SHP77 treated with DMSO at 0.1 percent for 48 hours (cell line): ENCODE data around the gene RAPGEF2.

ENCODE experiments used
- DNase-seq: peaks from one replicate; lab custom pipeline; 2025; lab: John Stamatoyannopoulos, UW

The RAPGEF2 gene

GRCh38 chr4:159319027-159319426 lies 216.1 kb downstream of the RAPGEF2 start:
- DNase-seq = no peak

- no peak for DNase-seq
Measured at GRCh38 chr4:159326480-159326879, 223.6 kb downstream of the RAPGEF2 start.

GRCh38 chr4:159328766-159329165 lies 225.9 kb downstream of the RAPGEF2 start:
- no peak for DNase-seq

- no peak for DNase-seq
Measured at GRCh38 chr4:159334461-159334860, 231.6 kb downstream of the RAPGEF2 start.

- DNase-seq = no peak
Measured at GRCh38 chr4:159337041-159337440, 234.2 kb downstream of the RAPGEF2 start.

GRCh38 chr4:159341522-159341921 lies 238.6 kb downstream of the RAPGEF2 start:
- DNase-seq = no peak

GRCh38 chr4:159342374-159342773 lies 239.5 kb downstream of the RAPGEF2 start:
- DNase-seq = no peak

- DNase-seq = no peak
Measured at GRCh38 chr4:159343116-159343515, 240.2 kb downstream of the RAPGEF2 start.

GRCh38 chr4:159344877-159345276 lies 242.0 kb downstream of the RAPGEF2 start:
- DNase-seq = no peak

GRCh38 chr4:159346681-159347080 lies 243.8 kb downstream of the RAPGEF2 start:
- no peak for DNase-seq

- DNase-seq = no peak
Measured at GRCh38 chr4:159347813-159348212, 244.9 kb downstream of the RAPGEF2 start.

- no peak for DNase-seq
Measured at GRCh38 chr4:159349332-159349731, 246.5 kb downstream of the RAPGEF2 start.

GRCh38 chr4:159352609-159353008 lies 249.7 kb downstream of the RAPGEF2 start:
- DNase-seq = no peak

- no peak for DNase-seq
Measured at GRCh38 chr4:159353422-159354116, 250.7 kb downstream of the RAPGEF2 start.

- DNase-seq = no peak
Measured at GRCh38 chr4:159355466-159355865, 252.6 kb downstream of the RAPGEF2 start.

GRCh38 chr4:159357350-159357749 lies 254.5 kb downstream of the RAPGEF2 start:
- DNase-seq = no peak

GRCh38 chr4:159358226-159358625 lies 255.3 kb downstream of the RAPGEF2 start:
- no peak for DNase-seq

- DNase-seq = no peak
Measured at GRCh38 chr4:159360549-159360948, 257.7 kb downstream of the RAPGEF2 start.

- DNase-seq = no peak
Measured at GRCh38 chr4:159363361-159363760, 260.5 kb downstream of the RAPGEF2 start.

- DNase-seq = no peak
Measured at GRCh38 chr4:159366966-159367780, 264.3 kb downstream of the RAPGEF2 start.

- no peak for DNase-seq
Measured at GRCh38 chr4:159367781-159368080, 264.9 kb downstream of the RAPGEF2 start.

GRCh38 chr4:159368320-159368719 lies 265.4 kb downstream of the RAPGEF2 start:
- DNase-seq = no peak

GRCh38 chr4:159369256-159369655 lies 266.4 kb downstream of the RAPGEF2 start:
- no peak for DNase-seq

- no peak for DNase-seq
Measured at GRCh38 chr4:159370286-159370685, 267.4 kb downstream of the RAPGEF2 start.
